ENCODE results near the gene GCC1. TPM values are rescaled to one million over a fixed set of nuclear protein-coding genes. Genes with fewer than 3 reads are reported as not detected.
"Not testable (repeated sequence)": the region's sequence is repeated elsewhere in the genome, so short reads cannot be mapped to it uniquely, and the experiment has no call there.

GCC1 gene
- total and polyA plus RNA-seq, 2 donors from 2014 or later = 6.9 to 16.7 TPM

DNA sequence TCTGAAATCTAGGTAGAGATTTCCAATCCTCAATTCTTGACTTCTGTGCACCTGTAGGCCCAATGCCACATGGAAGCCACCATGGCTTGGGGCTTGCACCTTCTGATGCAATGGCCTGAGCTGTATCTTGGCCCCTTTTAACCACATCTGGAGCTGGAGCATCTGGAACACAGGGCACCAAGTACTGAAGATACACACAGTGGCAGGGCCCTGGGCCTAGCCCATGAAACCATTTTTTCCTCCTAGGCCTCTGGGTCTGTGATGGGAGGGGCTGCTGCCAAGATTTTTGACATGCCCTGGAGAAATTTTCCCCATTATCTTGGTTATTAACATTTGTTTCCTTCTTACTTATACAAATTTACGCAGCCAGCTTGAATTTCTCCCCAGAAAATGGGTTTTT is 39.1 kb downstream of the GCC1 start:
- no peak for FAIRE-seq
- intact Hi-C loops (cut with DNase I) = no loop called here

DNA sequence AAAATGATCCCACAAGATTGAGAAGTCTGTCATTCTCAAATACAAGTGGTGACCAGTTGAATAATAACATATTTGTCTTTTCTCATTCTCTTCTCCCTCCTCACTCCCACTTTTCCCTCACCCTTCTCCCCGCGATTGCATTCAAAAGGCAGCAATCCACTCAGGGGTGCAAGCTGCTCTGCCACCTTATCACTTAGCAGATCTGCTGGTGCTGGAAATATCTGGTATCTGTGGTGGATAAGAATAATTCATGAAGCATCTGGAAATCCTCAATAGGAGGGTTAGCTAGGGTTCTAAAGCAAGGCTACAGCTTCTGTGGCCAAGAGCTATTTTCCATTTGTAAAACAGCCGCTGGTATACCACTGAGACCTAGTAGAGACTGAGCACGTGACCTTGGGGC is 43.8 kb downstream of the GCC1 start:
- H3K27ac ChIP-seq (ENCODE audit: low read depth in 2 of 2, low read length in 2 of 2) = no peak overlapping the region
- H3K36me3 ChIP-seq (ENCODE audit: control insufficient read depth in 2 of 3, insufficient read depth in 3 of 3, low read length in 3 of 3) = no peaks in the 10 kb centered on the region
- intact Hi-C loops (cut with DNase I) = no loop called here
- no peaks in the 10 kb centered on the region for H3K4me1 ChIP-seq (ENCODE audit: control insufficient read depth in 2 of 3, insufficient read depth in 2 of 3, low read depth in 1 of 3, low read length in 3 of 3)
- H3K27me3 ChIP-seq (ENCODE audit: control insufficient read depth, insufficient read depth, low read length) = no peaks in the 10 kb centered on the region
- TF ChIP-seq, protein P1, sequence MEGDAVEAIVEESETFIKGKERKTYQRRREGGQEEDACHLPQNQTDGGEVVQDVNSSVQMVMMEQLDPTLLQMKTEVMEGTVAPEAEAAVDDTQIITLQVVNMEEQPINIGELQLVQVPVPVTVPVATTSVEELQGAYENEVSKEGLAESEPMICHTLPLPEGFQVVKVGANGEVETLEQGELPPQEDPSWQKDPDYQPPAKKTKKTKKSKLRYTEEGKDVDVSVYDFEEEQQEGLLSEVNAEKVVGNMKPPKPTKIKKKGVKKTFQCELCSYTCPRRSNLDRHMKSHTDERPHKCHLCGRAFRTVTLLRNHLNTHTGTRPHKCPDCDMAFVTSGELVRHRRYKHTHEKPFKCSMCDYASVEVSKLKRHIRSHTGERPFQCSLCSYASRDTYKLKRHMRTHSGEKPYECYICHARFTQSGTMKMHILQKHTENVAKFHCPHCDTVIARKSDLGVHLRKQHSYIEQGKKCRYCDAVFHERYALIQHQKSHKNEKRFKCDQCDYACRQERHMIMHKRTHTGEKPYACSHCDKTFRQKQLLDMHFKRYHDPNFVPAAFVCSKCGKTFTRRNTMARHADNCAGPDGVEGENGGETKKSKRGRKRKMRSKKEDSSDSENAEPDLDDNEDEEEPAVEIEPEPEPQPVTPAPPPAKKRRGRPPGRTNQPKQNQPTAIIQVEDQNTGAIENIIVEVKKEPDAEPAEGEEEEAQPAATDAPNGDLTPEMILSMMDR (IDR thresholded peaks at IDR 0.05; ENCODE audit: borderline replicate concordance, extremely low read depth, insufficient read depth) = no peak
- no peak for DNase-seq
- H3K4me3 ChIP-seq (ENCODE audit: low read length in 3 of 3) = no peak overlapping the region
- H3K9ac ChIP-seq (ENCODE audit: low read length in 3 of 3) = no peak overlapping the region
- no peaks in the 10 kb centered on the region for H3K9me3 ChIP-seq (ENCODE audit: control insufficient read depth in 2 of 3, insufficient read depth in 1 of 3, low read length in 3 of 3)
- FAIRE-seq = no peak

More for the DNA sequence above, 39.1 kb downstream of the GCC1 start:
- Histone ChIP-seq H3K9me3 (ENCODE audit: control insufficient read depth in 2 of 3, insufficient read depth in 1 of 3, low read length in 3 of 3) (no peaks in the 10 kb centered on the region), H3K36me3 (ENCODE audit: control insufficient read depth in 2 of 3, insufficient read depth in 3 of 3, low read length in 3 of 3) (no peaks in the 10 kb centered on the region), H3K9ac (ENCODE audit: low read length in 3 of 3) (no peak overlapping the region), H3K4me3 (ENCODE audit: low read length in 3 of 3) (no peak overlapping the region), H3K27ac (ENCODE audit: low read depth in 2 of 2, low read length in 2 of 2) (no peak overlapping the region), H3K4me1 (ENCODE audit: control insufficient read depth in 2 of 3, insufficient read depth in 2 of 3, low read depth in 1 of 3, low read length in 3 of 3) (no peaks in the 10 kb centered on the region), H3K27me3 (ENCODE audit: control insufficient read depth, insufficient read depth, low read length) (no peaks in the 10 kb centered on the region)
- DNase-seq = no peak
- TF ChIP-seq, protein P1 (IDR thresholded peaks at IDR 0.05; ENCODE audit: borderline replicate concordance, extremely low read depth, insufficient read depth) = no peak

DNA sequence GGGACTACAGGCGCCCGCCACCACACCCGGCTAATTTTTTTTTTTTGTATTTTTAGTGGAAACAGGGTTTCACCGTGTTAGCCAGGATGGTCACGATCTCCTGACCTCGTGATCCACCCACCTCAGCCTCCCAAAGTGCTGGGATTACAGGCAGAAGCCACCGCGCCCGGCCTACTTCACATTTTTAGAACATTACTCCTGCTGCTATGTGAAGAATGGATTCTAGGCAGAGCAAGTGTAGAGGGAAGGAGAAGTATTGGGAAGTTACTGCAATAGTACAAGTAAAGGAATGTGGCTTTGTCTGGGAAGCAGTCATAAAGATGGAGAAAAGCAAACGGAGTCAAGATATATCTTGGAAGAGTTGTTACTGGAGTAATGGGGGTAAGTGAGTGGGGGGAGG is 44.9 kb downstream of the GCC1 start:
- intact Hi-C loops (cut with DNase I); FAIRE-seq: not testable (repeated sequence)

DNA sequence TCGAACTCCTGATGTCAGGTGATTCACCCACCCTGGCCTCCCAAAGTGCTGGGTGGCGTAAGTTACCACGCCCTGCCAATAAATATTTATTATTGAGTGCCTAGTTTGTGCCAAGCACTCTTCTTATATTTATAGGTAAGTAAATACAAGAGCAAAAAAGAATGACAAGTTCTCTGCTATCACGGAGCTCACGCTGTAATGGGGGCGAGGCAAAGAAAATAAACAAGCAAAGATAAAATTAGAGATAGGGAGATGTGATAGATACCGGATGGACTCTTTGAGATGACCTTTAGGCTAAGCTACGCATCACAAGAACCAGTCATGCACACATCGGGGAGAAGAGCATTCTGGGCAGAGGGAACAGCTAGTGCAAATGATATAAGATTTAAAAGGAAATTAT is 46.3 kb downstream of the GCC1 start:
- H3K4me1 ChIP-seq (ENCODE audit: control insufficient read depth in 2 of 3, insufficient read depth in 2 of 3, low read depth in 1 of 3, low read length in 3 of 3) = no peaks in the 10 kb centered on the region
- no peak overlapping the region for H3K4me3 ChIP-seq (ENCODE audit: low read length in 3 of 3)
- FAIRE-seq = no peak
- no peak overlapping the region for H3K27ac ChIP-seq (ENCODE audit: low read depth in 2 of 2, low read length in 2 of 2)
- H3K36me3 ChIP-seq (ENCODE audit: control insufficient read depth in 2 of 3, insufficient read depth in 3 of 3, low read length in 3 of 3) = no peaks in the 10 kb centered on the region
- no peaks in the 10 kb centered on the region for H3K27me3 ChIP-seq (ENCODE audit: control insufficient read depth, insufficient read depth, low read length)
- no peak overlapping the region for H3K9ac ChIP-seq (ENCODE audit: low read length in 3 of 3)
- intact Hi-C loops (cut with DNase I) = no loop called here
- H3K9me3 ChIP-seq (ENCODE audit: control insufficient read depth in 2 of 3, insufficient read depth in 1 of 3, low read length in 3 of 3) = no peaks in the 10 kb centered on the region
- TF ChIP-seq, protein P1 (IDR thresholded peaks at IDR 0.05; ENCODE audit: borderline replicate concordance, extremely low read depth, insufficient read depth) = no peak
- no peak for DNase-seq

More for the DNA sequence above, 44.9 kb downstream of the GCC1 start:
- not testable (repeated sequence) for H3K4me3 ChIP-seq (ENCODE audit: low read length in 3 of 3); H3K27ac ChIP-seq (ENCODE audit: low read depth in 2 of 2, low read length in 2 of 2); H3K9me3 ChIP-seq (ENCODE audit: control insufficient read depth in 2 of 3, insufficient read depth in 1 of 3, low read length in 3 of 3); H3K4me1 ChIP-seq (ENCODE audit: control insufficient read depth in 2 of 3, insufficient read depth in 2 of 3, low read depth in 1 of 3, low read length in 3 of 3); H3K9ac ChIP-seq (ENCODE audit: low read length in 3 of 3); H3K27me3 ChIP-seq (ENCODE audit: control insufficient read depth, insufficient read depth, low read length); DNase-seq; H3K36me3 ChIP-seq (ENCODE audit: control insufficient read depth in 2 of 3, insufficient read depth in 3 of 3, low read length in 3 of 3)

Data from kidney (tissue), 14 donors.